Gastrocnemius medialis (tissue), 4 donors: Measurements from ENCODE around the gene GID8.
A peak's percentile ranks its signal among the peaks of the same experiment; 100 is the strongest.

Experiments
- POLR2A ChIP-seq, 2 donors: fragments of 450-650 bp; IDR thresholded peaks; one replicate each; pipeline ENCODE4 v1.6.1; 2017; ENCODE audit warnings: antibody characterized with exemption in 2 of 2, mild to moderate bottlenecking in 2 of 2, moderate library complexity in 2 of 2
- TF ChIP-seq, protein P1 (sequence below), 5 experiments: fragments of 450-650 bp in 3 of 5; fragments of 200-600 bp in 2 of 5; sonication (generic) in 2 of 5; IDR thresholded peaks in 4 of 5; conservative IDR thresholded peaks in 1 of 5; 1 replicate in 4 of 5; 2 replicates in 1 of 5; pipeline ENCODE4 v1.5.1; 2016 to 2019; ENCODE audit warnings: antibody characterized with exemption in 5 of 5, mild to moderate bottlenecking in 3 of 5, moderate library complexity in 3 of 5

DNA sequence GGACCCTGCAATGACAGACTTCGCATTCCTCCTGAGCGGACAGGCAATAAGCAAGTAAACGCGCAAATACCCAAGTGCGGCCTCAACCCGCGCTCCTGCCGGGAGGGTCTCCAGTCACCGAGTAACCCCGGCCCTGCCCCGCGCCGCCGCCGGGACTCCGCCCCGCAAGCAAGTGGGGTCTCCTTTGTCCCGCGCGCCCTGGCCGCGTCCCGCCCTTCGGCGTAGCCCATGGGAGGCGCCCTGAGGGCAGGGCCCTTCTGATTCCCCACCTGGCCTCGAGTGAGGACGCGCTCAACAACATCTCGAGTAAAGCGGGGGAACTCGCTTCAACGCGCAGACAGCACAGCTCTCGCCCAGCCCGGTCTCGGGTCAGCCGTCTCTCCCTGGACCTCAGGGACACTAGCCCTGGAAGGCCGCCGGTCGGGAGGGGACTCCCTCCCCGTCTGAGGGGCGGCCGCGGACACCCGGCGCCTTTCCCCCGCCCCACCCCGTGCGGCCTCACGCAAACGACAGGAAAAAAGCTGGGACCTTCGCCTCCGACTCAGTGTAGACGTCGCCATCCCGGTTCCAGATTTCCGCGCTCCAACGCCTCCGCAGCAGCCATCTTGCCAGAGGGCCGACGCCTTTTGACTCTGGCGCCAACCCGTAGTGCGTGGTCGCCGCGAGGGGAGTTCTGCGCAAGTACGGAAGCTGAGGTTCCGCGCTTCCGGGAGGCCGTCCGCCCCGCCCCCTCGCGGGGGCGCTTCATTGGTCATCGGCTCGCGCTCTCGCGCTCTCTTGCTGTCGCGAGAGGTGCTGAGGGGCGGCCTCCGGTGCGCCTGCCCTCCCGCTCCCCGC, 461 bp upstream of the GID8 start:
- TF ChIP-seq, protein P1, sequence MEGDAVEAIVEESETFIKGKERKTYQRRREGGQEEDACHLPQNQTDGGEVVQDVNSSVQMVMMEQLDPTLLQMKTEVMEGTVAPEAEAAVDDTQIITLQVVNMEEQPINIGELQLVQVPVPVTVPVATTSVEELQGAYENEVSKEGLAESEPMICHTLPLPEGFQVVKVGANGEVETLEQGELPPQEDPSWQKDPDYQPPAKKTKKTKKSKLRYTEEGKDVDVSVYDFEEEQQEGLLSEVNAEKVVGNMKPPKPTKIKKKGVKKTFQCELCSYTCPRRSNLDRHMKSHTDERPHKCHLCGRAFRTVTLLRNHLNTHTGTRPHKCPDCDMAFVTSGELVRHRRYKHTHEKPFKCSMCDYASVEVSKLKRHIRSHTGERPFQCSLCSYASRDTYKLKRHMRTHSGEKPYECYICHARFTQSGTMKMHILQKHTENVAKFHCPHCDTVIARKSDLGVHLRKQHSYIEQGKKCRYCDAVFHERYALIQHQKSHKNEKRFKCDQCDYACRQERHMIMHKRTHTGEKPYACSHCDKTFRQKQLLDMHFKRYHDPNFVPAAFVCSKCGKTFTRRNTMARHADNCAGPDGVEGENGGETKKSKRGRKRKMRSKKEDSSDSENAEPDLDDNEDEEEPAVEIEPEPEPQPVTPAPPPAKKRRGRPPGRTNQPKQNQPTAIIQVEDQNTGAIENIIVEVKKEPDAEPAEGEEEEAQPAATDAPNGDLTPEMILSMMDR (IDR thresholded peaks at IDR 0.05 in 4 of 5, conservative IDR thresholded peaks at IDR 0.05 in 1 of 5): peak in 1 of 5 experiments; percentile 10
- TF ChIP-seq POLR2A (IDR thresholded peaks at IDR 0.05): peak; percentile 77 to 91
